Measurements from ENCODE around the gene ICAM4. TPM values are rescaled to one million over a fixed set of nuclear protein-coding genes. Genes with fewer than 3 reads are reported as not detected.
A peak's percentile ranks its signal among the peaks of the same experiment; 100 is the strongest.

ICAM4 gene
- total and polyA plus RNA-seq, 2 of the 13 experiments (the other 11 are each of a cell fraction or from before 2014, with no cell fraction given) = 2.9 to 4.0 TPM

DNA sequence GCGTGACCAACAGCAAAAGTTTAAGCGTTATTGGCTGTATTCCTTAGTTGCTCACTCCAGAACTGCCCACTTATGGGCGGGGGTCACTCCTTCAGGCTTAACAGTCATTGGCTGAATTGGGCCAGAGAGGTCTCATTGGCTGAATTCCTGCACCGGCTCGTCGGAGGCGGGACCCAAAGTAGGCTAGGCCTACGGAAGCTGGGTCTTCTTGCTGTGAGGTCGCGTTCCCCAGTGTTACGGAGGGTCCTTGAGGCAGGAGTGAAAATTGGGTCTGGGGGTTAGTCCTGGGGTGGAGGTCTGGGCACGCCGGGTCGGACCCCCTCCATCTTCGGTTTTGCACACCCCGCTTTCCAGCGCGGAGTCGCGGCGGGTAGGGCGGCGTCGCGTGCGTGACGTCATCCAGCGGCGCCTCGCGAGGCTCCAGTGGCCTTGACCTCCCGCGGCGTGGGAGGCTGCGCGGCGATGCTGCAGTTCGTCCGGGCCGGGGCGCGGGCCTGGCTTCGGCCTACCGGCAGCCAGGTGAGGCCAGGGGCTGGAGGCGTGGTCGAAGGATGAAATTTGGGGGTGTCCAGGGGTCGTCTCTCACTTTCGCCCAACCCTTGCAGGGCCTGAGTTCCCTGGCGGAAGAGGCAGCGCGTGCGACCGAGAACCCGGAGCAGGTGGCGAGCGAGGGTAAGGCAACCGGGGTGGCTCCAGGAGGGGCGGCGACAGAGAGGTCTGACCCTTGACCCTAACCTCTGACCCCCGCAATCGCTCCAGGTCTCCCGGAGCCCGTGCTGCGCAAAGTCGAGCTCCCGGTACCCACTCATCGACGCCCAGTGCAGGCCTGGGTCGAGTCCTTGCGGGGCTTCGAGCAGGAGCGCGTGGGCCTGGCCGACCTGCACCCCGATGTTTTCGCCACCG lies 34.7 kb upstream of the ICAM4 start, which contains the start of gene MRPL4 (continued):
- TF ChIP-seq ZNF770 (CRISPR knock-in tag; IDR thresholded peaks at IDR 0.05) = peak; percentile 79
- TF ChIP-seq ZNF83 (CRISPR knock-in tag; IDR thresholded peaks at IDR 0.05; ENCODE audit: borderline replicate concordance) = peak; percentile 74; the same call in 1 of the 2 replicates
- no peak for TF ChIP-seq PCBP1 (IDR thresholded peaks at IDR 0.05; ENCODE audit: borderline replicate concordance, low read depth, low read length)
- peak; percentile 92 for TF ChIP-seq ARNT2 (CRISPR knock-in tag; IDR thresholded peaks at IDR 0.05; ENCODE audit: low read depth)
- TF ChIP-seq ZBTB14 (CRISPR knock-in tag; IDR thresholded peaks at IDR 0.05) = peak; percentile 61; the same call in 1 of the 2 replicates
- peak; percentile 44; the same call in 1 of the 2 replicates for TF ChIP-seq NFE2L1 (CRISPR knock-in tag; IDR thresholded peaks at IDR 0.05; ENCODE audit: borderline replicate concordance)
- TF ChIP-seq, protein P1, sequence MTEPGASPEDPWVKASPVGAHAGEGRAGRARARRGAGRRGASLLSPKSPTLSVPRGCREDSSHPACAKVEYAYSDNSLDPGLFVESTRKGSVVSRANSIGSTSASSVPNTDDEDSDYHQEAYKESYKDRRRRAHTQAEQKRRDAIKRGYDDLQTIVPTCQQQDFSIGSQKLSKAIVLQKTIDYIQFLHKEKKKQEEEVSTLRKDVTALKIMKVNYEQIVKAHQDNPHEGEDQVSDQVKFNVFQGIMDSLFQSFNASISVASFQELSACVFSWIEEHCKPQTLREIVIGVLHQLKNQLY (CRISPR knock-in tag; IDR thresholded peaks at IDR 0.05) = no peak
- no peak for TF ChIP-seq ZNF101 (CRISPR knock-in tag; IDR thresholded peaks at IDR 0.05; ENCODE audit: borderline replicate concordance, low read depth)
- no peak for TF ChIP-seq ZNF660 (CRISPR knock-in tag; IDR thresholded peaks at IDR 0.05; ENCODE audit: borderline replicate concordance, low read depth)
- TF ChIP-seq, protein P2, sequence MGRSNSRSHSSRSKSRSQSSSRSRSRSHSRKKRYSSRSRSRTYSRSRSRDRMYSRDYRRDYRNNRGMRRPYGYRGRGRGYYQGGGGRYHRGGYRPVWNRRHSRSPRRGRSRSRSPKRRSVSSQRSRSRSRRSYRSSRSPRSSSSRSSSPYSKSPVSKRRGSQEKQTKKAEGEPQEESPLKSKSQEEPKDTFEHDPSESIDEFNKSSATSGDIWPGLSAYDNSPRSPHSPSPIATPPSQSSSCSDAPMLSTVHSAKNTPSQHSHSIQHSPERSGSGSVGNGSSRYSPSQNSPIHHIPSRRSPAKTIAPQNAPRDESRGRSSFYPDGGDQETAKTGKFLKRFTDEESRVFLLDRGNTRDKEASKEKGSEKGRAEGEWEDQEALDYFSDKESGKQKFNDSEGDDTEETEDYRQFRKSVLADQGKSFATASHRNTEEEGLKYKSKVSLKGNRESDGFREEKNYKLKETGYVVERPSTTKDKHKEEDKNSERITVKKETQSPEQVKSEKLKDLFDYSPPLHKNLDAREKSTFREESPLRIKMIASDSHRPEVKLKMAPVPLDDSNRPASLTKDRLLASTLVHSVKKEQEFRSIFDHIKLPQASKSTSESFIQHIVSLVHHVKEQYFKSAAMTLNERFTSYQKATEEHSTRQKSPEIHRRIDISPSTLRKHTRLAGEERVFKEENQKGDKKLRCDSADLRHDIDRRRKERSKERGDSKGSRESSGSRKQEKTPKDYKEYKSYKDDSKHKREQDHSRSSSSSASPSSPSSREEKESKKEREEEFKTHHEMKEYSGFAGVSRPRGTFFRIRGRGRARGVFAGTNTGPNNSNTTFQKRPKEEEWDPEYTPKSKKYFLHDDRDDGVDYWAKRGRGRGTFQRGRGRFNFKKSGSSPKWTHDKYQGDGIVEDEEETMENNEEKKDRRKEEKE (IDR thresholded peaks at IDR 0.05) = no peak
- TF ChIP-seq TBP (CRISPR knock-in tag; IDR thresholded peaks at IDR 0.05) = no peak
- peak; percentile 86; the same call in 1 of the 2 replicates for TF ChIP-seq MTA1 (CRISPR knock-in tag; IDR thresholded peaks at IDR 0.05; ENCODE audit: borderline replicate concordance)
- peak; percentile 67 for TF ChIP-seq KLF6 (CRISPR knock-in tag; IDR thresholded peaks at IDR 0.05)
- TF ChIP-seq ZNF619 (CRISPR knock-in tag; IDR thresholded peaks at IDR 0.05) = 0 out of 2 replicates have a peak, but pooled peaks have one; percentile 44
- TF ChIP-seq REPIN1 (CRISPR knock-in tag; IDR thresholded peaks at IDR 0.05; ENCODE audit: borderline replicate concordance, low read depth) = peak; percentile 91
- TF ChIP-seq, protein P3, sequence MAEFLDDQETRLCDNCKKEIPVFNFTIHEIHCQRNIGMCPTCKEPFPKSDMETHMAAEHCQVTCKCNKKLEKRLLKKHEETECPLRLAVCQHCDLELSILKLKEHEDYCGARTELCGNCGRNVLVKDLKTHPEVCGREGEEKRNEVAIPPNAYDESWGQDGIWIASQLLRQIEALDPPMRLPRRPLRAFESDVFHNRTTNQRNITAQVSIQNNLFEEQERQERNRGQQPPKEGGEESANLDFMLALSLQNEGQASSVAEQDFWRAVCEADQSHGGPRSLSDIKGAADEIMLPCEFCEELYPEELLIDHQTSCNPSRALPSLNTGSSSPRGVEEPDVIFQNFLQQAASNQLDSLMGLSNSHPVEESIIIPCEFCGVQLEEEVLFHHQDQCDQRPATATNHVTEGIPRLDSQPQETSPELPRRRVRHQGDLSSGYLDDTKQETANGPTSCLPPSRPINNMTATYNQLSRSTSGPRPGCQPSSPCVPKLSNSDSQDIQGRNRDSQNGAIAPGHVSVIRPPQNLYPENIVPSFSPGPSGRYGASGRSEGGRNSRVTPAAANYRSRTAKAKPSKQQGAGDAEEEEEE (CRISPR knock-in tag; IDR thresholded peaks at IDR 0.05; ENCODE audit: borderline replicate concordance) = 0 out of 2 replicates have a peak, but pooled peaks have one; percentile 56
